Measurements from ENCODE around the gene RPS16. TPM values are rescaled to one million over a fixed set of nuclear protein-coding genes. Genes with fewer than 3 reads are reported as not detected.

Gene RPS16
- total RNA-seq, 2 donors from 2014 or later: 1,032 to 1,330 TPM

DNA sequence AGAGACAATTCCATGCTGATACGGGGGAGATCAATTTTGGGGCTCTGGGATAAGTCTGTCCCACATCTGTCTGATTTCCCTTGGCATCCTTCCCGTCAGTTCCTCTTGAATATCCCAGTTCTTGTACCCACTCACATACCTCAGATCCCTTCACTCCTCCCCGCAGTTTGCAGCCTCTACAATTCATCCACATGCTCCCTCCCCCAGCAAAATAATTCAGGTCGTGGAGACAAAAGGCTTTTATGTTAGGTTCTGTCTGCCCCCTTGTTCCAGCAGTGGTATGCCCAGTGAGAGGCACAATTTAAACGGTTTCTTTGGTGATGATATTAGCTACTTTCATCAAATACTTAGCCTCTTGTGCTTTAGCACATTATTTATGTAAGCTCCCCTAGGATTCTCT lies 9.6 kb downstream of the RPS16 start:
- Histone ChIP-seq H3K27ac (no peak overlapping the region), H3K27me3 (no peaks in the 10 kb centered on the region)

DNA sequence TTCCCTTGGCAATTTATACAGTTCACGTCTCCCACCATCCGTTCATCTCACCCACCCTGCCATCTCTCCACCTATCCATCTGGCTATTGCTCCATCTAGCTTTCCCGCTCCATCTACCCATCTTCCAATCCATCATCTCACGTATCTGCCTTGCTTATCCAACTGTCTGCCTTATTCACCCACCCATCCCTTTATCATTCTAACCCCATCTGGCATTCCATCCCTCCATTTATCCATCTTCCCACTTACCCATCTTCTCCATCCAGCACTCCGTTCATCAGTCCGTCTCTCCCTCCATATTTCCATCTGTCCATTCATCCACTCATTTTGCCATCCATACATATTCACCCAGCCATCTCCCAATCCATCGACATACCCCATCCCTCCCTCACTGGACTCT lies 10.0 kb downstream of the RPS16 start:
- DNase-seq (ENCODE audit: low spot score): no peak
- Histone ChIP-seq H3K27ac (no peak overlapping the region), H3K9me3 (no peaks in the 10 kb centered on the region), H3K4me3 (no peak overlapping the region), H3K36me3 (peaks cover 25% of the 10 kb centered on the region), H3K4me1 (peaks cover 0 to 23% of the 10 kb centered on the region in 2 donors), H3K27me3 (no peaks in the 10 kb centered on the region)
- TF ChIP-seq CTCF (IDR thresholded peaks at IDR 0.05): no peak

More for the DNA sequence above, 9.6 kb downstream of the RPS16 start:
- no peak for TF ChIP-seq CTCF (IDR thresholded peaks at IDR 0.05)
- no peak overlapping the region for H3K4me3 ChIP-seq
- peaks cover 0 to 28% of the 10 kb centered on the region in 2 donors for H3K4me1 ChIP-seq
- H3K36me3 ChIP-seq: peaks cover 24% of the 10 kb centered on the region
- H3K9me3 ChIP-seq: no peaks in the 10 kb centered on the region
- no peak for DNase-seq (ENCODE audit: low spot score)

GRCh38 chr19:39424934-39425333 lies 10.8 kb downstream of the RPS16 start:
- no peak for TF ChIP-seq CTCF (IDR thresholded peaks at IDR 0.05)
- Histone ChIP-seq H3K27ac (no peak overlapping the region), H3K9me3 (no peaks in the 10 kb centered on the region), H3K4me1 (peaks cover 0 to 22% of the 10 kb centered on the region in 2 donors), H3K4me3 (no peak overlapping the region), H3K36me3 (peaks cover 25% of the 10 kb centered on the region), H3K27me3 (no peaks in the 10 kb centered on the region)
- DNase-seq (ENCODE audit: low spot score): no peak

GRCh38 chr19:39423258-39424086 lies 12.3 kb downstream of the RPS16 start:
- Histone ChIP-seq H3K27me3 (no peaks in the 10 kb centered on the region), H3K36me3 (peaks cover 34% of the 10 kb centered on the region), H3K27ac (no peak overlapping the region), H3K9me3 (no peaks in the 10 kb centered on the region), H3K4me3 (no peak overlapping the region), H3K4me1 (peaks cover 0 to 8% of the 10 kb centered on the region in 2 donors)
- no peak for DNase-seq (ENCODE audit: low spot score)
- no peak for TF ChIP-seq CTCF (IDR thresholded peaks at IDR 0.05)

DNA sequence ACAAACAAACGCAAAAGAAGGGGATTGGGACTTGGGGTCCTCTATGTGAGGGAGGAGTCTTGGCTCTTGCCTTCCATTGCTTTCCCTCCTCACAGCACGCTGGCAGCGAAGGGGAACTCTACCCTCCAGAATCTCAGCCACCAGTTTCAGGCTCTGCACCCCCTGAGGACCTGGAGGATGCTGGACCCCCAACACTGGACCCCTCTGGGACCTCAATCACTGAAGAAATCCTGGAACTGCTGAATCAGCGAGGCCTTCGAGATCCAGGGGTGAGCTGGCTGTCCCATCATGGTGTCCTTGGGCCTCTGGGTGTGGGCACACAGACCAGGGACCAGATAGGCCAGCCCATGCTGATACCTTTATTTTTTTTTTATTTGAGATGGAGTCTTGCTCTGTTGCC lies 13.7 kb downstream of the RPS16 start:
- Histone ChIP-seq H3K4me3 (no peak overlapping the region), H3K27ac (no peak overlapping the region), H3K9me3 (no peaks in the 10 kb centered on the region), H3K36me3 (peaks cover 48% of the 10 kb centered on the region), H3K27me3 (no peaks in the 10 kb centered on the region), H3K4me1 (no peaks in the 10 kb centered on the region)
- DNase-seq (ENCODE audit: low spot score): no peak
- no peak for TF ChIP-seq CTCF (IDR thresholded peaks at IDR 0.05)

Measured in right atrium auricular region (tissue), 2 donors.